ENCODE results near the gene N4BP2L2.

- TF ChIP-seq, protein P1, sequence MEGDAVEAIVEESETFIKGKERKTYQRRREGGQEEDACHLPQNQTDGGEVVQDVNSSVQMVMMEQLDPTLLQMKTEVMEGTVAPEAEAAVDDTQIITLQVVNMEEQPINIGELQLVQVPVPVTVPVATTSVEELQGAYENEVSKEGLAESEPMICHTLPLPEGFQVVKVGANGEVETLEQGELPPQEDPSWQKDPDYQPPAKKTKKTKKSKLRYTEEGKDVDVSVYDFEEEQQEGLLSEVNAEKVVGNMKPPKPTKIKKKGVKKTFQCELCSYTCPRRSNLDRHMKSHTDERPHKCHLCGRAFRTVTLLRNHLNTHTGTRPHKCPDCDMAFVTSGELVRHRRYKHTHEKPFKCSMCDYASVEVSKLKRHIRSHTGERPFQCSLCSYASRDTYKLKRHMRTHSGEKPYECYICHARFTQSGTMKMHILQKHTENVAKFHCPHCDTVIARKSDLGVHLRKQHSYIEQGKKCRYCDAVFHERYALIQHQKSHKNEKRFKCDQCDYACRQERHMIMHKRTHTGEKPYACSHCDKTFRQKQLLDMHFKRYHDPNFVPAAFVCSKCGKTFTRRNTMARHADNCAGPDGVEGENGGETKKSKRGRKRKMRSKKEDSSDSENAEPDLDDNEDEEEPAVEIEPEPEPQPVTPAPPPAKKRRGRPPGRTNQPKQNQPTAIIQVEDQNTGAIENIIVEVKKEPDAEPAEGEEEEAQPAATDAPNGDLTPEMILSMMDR (IDR thresholded peaks at IDR 0.05; ENCODE audit: borderline replicate concordance, extremely low read depth, low read length, poor library complexity, severe bottlenecking) = peak; percentile 63
- no peak for TF ChIP-seq EZH2 (IDR thresholded peaks at IDR 0.05; ENCODE audit: borderline replicate concordance, low read depth, low read length, severe bottlenecking)
Measured at GRCh38 chr13:32538621-32539246, at the start of gene N4BP2L2.
